Stimulated activated CD8-positive, alpha-beta memory T cell treated with anti-CD3 and anti-CD28 coated beads, Interleukin-7, amount 100 ng/mL, for 48 hours (primary cell): Measurements from ENCODE around the gene SMIM32.

ENCODE experiments used
- DNase-seq, 2 donors: peaks; one replicate each; pipeline ENCODE4 v3.0.0-alpha.2; 2020; ENCODE audit warnings: low read depth in 1 of 2; ENCODE audit errors: extremely low read depth in 1 of 2

The SMIM32 gene

GRCh38 chr5:136192526-136193321, at the start of gene SMIM32:
SMIM32 (minus strand) TSS chr5:136193162; CDS start chr5:136192524, 638 bp downstream.
- no peak for DNase-seq

DNA sequence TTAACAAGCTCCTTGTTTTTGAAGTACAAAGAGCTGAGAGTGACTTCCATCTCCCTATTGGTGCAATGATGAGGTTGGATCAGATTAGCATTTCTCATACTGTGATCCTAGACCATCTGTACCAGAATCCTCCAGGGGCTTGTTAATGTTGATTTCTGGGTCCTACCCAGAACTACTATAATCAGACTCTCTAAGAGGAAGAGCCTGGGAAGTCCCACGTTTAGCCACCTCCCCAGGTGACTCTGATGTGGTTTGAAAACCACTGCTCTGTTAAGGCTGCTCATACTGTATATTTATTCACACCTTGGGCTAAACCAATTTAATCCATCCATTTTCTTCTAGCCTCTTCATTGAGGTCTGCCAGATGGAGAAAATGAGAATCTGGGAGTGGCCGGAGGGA, 49.6 kb upstream of the SMIM32 start:
- DNase-seq: no peak

- no peak for DNase-seq
Observed at GRCh38 chr5:136242136-136242535, 49.2 kb upstream of the SMIM32 start.

DNA sequence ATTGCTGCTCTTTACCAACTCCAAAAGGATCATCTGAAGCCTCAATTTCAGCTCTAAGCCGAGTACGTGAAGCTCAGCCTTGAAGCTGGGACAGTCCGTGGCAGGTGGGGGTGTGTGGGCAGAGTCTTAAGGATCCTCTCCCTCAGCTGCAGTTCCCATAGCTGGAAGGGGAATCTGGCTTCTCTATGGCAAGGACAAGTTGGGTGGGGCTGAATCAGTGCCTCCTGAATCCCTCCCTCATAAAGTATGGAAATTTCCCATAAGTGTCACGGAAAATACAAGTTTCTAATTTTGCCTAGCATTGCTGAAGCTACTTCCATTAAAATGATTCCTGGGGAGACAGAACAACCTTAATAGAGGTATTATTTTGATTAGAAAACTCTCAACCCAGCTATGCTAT, 47.9 kb upstream of the SMIM32 start:
- no peak for DNase-seq

- DNase-seq: no peak
Observed at GRCh38 chr5:136236479-136237083, 43.6 kb upstream of the SMIM32 start.

- DNase-seq: no peak
Observed at GRCh38 chr5:136235321-136235720, 42.4 kb upstream of the SMIM32 start.

DNA sequence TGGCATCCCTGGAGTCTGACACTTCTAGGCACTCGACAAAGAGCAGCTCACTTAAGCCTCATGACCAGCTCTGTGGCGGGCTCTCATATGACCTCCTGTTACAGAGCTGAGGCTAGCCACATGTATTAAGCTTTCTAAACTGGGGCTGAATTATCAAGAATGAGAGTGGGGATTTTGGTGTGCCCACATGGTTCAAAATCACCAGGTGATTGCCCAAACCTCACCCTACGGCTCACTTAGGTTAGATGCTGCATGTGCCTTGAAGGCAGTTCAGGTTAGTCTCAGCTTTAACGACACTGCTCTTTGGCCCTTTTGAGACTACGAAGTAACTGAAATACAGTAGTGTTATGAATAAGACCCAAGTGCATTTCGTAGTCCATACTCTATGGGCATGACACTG, 39.4 kb upstream of the SMIM32 start:
- no peak for DNase-seq

- DNase-seq: no peak
Observed at GRCh38 chr5:136230176-136230575, 37.2 kb upstream of the SMIM32 start.

DNA sequence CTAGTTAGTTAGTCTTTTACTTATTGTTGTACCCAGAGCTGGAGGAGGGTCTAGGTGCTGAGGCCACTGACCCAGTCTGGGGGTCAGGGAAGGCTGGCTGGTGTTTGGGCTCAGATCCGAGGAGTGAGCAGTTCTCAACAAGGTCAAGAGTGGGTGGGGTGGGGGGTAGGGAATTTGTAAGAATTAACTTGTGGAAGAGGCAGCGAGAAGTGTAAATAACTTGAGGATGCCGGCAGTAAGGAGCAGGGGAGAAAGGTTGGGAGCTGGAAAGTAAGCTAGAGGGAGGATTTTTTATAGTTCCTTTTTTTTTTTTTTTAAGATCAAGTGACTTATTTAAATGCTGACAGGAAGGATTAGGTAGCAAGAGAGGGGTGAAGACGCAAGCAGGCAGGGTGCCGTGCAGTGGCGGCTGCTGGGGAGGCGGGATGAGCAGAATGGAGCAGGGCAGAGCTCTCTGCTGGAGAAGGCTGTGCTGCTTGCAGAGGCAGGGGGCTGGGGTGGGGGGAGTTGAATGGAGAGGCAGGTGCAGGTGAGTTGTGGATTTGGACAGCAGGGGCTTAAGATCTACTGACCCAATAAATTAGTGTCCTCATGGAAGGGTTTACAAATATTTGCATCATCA, 35.3 kb upstream of the SMIM32 start:
- no peak for DNase-seq

GRCh38 chr5:136226401-136226800, 33.4 kb upstream of the SMIM32 start:
- no peak for DNase-seq

DNA sequence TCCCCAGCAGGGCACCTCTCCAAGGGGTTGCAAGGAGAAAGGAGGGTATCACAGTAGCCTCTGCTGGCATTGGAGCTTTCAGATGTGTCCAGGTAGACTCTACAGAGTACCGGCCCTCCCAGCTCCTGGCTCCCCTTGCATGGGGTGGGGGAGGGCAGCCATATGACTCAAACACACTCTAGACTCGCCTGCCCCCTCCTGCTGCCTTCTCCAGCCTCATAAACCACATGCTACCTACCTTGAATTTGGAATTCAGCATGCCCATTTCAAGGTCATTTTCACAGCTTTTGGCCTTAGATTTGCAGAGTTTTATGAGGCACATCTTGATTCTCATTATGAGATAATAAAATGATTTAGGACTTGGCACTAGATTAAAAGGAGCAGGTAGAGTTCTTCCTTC, 32.8 kb upstream of the SMIM32 start:
- DNase-seq: no peak

DNA sequence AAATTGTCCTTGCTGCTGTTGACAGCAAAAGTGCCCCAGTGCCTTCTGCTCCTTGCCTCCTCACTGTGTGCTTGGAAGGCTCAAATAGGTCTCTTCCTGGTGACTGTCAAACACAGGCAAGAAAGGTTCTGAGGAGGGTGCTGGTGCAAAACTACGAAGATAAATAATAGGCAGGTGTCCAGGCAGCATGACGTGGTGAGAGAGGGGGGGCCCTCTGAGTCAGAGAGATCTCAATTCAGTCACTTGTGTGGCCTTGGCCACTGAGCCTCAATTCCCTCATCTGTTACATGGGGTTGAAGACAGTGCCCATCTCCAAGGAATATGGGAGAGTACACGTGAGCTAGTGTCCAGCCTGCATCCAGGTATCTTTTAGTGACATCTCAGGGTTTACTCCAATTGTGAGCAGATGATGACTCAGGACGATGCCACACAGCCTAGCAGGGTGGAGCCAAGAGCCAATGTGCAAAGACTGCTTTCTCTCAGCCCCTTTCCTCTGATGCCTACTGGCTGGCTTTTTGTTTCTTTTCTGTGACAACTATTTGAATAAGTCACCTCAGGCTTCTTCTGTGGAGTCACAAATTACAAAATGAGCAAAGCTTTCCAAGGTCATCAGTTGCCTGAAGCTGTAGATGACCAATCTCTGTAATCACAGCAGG, 29.7 kb upstream of the SMIM32 start:
- DNase-seq: no peak

GRCh38 chr5:136221340-136221739, 28.4 kb upstream of the SMIM32 start:
- no peak for DNase-seq

- no peak for DNase-seq
Observed at GRCh38 chr5:136216230-136216629, 23.3 kb upstream of the SMIM32 start.

- DNase-seq: no peak
Observed at GRCh38 chr5:136215812-136216211, 22.9 kb upstream of the SMIM32 start.

- DNase-seq: no peak
Observed at GRCh38 chr5:136213919-136214493, 21.0 kb upstream of the SMIM32 start.

DNA sequence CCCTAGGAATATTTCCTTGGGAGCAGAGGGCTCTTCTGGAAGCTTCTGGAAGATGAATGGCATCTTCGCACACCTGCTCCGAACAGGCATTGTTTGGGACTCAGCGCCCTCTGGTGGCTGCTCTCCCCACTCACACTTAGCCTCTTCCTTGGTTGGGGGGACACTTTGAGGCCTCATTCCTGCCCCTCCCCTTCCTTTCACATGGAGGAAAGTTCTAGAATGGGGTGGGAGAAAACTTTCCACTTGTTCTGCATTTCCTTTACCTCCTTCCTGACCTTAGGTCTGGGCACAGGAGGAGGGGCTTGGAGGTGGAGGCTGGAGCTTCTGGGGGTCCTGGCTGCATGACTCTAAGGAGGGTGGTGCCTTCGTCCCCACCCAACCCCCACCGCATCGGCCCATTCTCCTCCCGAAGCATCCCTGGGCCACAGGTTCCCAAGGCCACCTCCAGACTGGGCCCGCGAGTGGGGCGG, 19.3 kb upstream of the SMIM32 start:
- DNase-seq: peak; percentile 3 to 16

DNA sequence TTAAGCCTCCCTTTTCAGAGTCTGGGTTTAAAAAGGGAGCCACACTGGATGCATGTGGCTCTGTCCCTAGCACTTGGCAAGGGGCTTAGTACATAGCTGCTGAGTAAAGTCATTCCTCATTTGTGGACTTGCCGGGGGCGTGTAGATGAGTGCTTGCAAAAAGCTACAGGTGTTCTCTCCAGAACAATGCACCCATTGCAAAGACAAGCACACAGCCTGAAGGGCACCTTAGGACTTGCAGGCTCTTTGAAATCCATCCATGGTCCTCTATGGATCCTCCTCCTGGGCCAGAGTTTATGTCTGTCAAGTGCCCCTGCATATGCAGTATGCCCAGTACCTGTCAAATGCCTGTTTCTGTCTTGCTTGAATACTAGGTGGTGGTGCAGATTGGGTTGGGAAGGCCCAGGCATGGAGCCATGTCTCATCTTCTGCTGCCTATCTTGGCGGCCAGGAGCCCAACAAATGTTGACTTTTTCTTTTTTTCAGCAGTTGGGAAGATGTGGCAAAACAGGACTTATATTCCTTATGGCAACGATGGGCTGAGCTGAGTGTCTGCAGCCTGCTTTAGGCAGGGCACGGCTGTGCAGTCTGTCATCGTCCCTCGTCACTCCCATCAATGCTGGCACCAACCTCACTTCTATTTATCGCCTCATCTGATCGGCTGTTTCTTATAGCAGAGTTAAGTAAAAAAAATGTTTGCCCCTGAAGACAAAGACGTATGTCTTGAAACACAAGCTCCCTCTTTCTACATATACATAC, 18.5 kb upstream of the SMIM32 start:
- no peak for DNase-seq

DNA sequence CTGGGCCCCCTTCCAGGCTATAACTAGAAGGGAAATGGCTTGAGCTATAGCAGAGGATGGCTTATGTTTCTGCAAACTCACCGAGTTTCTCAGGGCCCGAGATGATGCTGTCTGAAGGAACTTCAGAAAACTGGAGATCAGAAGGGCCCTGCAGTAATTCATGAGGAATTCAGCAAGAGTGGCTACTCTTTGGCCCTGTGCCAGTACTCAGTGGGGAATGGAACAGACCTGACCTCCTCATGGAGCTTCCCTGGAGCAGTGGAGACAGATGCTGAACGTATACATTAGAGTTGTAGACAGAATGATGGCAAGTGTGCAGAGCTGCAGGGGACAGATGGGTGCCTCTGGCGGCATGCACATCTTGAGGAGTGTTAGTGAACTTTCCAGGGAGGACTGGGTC, 17.3 kb upstream of the SMIM32 start:
- DNase-seq: no peak

GRCh38 chr5:136209346-136209910, 16.5 kb upstream of the SMIM32 start:
- DNase-seq: no peak
